ENCODE results near the gene SPRR1A. TPM values are rescaled to one million over a fixed set of nuclear protein-coding genes. Genes with fewer than 3 reads are reported as not detected.

The SPRR1A gene
- total and polyA plus RNA-seq, 2 of the 13 experiments (the other 11 are each of a cell fraction or from before 2014, with no cell fraction given) = not detected

GRCh38 chr1:152998476-152998875 lies 14.6 kb downstream of the SPRR1A start:
- Histone ChIP-seq H3K27me3 (ENCODE audit: control insufficient read depth in 1 of 2, insufficient read depth in 2 of 2, low read length in 2 of 2) (no peaks in the 10 kb centered on the region), H2AFZ (ENCODE audit: low read length) (no peak overlapping the region), H3K4me3 (replicated peaks in 1 of 3; ENCODE audit: insufficient read depth in 1 of 3, low read depth in 2 of 3, low read length in 3 of 3) (no peak overlapping the region), H3K36me3 (replicated peaks in 1 of 2; ENCODE audit: control insufficient read depth in 1 of 2, insufficient read depth in 2 of 2, low read length in 2 of 2) (no peaks in the 10 kb centered on the region), H3K4me2 (ENCODE audit: low read depth, low read length) (no peak overlapping the region), H3K4me1 (ENCODE audit: insufficient read depth, low read length) (no peaks in the 10 kb centered on the region), H3K79me2 (ENCODE audit: insufficient read depth, low read length) (no peaks in the 10 kb centered on the region), H3K9me3 (ENCODE audit: low read length) (no peaks in the 10 kb centered on the region), H3K9ac (ENCODE audit: insufficient read depth, low read depth, low read length) (no peak overlapping the region), H3K27ac (ENCODE audit: extremely low read length, insufficient read depth, low read length) (no peak overlapping the region), H4K20me1 (ENCODE audit: insufficient read depth, low read length) (no peaks in the 10 kb centered on the region)
- TF ChIP-seq HINFP (CRISPR knock-in tag; IDR thresholded peaks at IDR 0.05; ENCODE audit: low read depth) (no peak), ZNF652 (CRISPR knock-in tag; IDR thresholded peaks at IDR 0.05; ENCODE audit: borderline replicate concordance, low read depth) (no peak), GRHL1 (CRISPR knock-in tag; conservative IDR thresholded peaks at IDR 0.05) (no peak), PAWR (CRISPR knock-in tag; IDR thresholded peaks at IDR 0.05; ENCODE audit: borderline replicate concordance) (no peak), ZNF292 (CRISPR knock-in tag; IDR thresholded peaks at IDR 0.05; ENCODE audit: borderline replicate concordance, low read depth) (no peak), ETS1 (CRISPR knock-in tag; IDR thresholded peaks at IDR 0.05) (no peak), XBP1 (CRISPR knock-in tag; IDR thresholded peaks at IDR 0.05) (no peak)
- ChIA-PET POLR2A (no interaction called here), CTCF (ENCODE audit: low intra/inter-chr PET ratio, low total read pairs) (no interaction called here)
- in situ Hi-C loops (cut with HindIII; ENCODE audit: extremely low pct_ligation_motif_present, low pct_unique_long_range_greater_than_20kb) = no loop called here
- BruUV-seq (replicated peaks) = no TSS peak
- intact Hi-C loops (cut with micrococcal nuclease; ENCODE audit: unreplicated experiment) = no loop called here
- DNase-seq (ENCODE audit: low spot score) (no peak), ATAC-seq (no peak), FAIRE-seq (no peak)
- WGBS (ENCODE audit: low lambda C conversion rate) = 49% methylated on average over 4 of the region's 4 CpGs

All from HepG2 (cell line).